COR-L47 (cell line): ENCODE measurements around the gene MEN1.
A peak's percentile ranks its signal among the peaks of the same experiment; 100 is the strongest.
"Not testable (repeated sequence)": the region's sequence is repeated elsewhere in the genome, so short reads cannot be mapped to it uniquely, and the experiment has no call there.

Experiments used
- DNase-seq: peaks from one replicate; lab custom pipeline; 2025; lab: John Stamatoyannopoulos, UW

Gene MEN1

DNA sequence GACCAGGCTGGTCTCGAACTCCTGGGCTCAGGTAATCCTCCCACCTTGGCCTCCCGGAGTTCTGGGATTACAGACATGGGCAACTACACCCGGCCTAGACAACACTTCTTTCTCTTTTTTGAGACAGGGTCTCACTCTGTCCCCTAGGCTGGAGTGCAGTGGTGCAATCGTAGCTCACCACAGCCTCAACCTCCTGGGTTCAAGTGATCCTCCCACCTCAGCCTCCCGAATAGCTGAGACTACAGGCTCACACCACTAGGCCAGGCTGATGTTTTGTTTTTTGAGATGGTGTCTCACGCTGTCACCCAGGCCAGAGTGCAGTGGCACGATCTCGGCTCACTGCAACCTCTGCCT, 35.4 kb upstream of the MEN1 start:
- not testable (repeated sequence) for DNase-seq

GRCh38 chr11:64845129-64845775, 34.9 kb upstream of the MEN1 start:
- DNase-seq: no peak

- DNase-seq: peak; percentile 80
Observed at GRCh38 chr11:64844330-64845128, 34.2 kb upstream of the MEN1 start, which contains the start of gene CDC42BPG. Gene CDC42BPG (minus strand): TSS chr11:64844653. CDS start chr11:64844569, 84 bp downstream.

DNA sequence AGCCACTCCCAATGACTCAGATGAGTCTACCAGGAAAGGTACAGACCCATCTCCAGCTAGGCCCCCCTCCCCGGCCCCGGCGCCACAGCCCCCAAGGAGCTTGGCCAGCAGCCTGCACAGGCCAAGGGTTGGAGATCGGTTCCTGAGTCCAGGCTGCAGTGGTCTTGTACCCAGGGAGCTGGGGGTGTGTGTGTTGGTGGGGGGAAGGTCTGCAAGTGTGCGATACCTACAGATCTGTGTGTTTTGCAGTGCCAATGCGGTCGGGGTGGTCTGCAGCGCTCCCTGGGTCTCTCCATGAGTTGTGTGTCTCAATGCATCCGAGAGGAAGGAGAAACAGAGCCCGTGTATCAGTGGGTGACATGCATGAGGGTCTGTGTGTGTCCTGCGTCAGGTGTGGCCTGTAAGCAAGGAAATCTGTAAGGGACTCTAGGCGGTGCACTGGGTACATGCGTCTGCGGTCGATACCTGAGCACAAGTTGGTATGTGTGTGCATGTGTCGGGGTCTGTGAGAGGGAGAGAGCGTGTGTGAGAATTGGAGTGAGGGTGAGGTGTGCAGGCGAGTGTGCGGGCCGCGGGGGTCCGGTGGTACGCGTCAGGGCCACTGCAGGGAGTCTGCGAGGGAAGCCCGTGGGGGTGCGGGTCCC, 33.5 kb upstream of the MEN1 start:
- no peak for DNase-seq

DNA sequence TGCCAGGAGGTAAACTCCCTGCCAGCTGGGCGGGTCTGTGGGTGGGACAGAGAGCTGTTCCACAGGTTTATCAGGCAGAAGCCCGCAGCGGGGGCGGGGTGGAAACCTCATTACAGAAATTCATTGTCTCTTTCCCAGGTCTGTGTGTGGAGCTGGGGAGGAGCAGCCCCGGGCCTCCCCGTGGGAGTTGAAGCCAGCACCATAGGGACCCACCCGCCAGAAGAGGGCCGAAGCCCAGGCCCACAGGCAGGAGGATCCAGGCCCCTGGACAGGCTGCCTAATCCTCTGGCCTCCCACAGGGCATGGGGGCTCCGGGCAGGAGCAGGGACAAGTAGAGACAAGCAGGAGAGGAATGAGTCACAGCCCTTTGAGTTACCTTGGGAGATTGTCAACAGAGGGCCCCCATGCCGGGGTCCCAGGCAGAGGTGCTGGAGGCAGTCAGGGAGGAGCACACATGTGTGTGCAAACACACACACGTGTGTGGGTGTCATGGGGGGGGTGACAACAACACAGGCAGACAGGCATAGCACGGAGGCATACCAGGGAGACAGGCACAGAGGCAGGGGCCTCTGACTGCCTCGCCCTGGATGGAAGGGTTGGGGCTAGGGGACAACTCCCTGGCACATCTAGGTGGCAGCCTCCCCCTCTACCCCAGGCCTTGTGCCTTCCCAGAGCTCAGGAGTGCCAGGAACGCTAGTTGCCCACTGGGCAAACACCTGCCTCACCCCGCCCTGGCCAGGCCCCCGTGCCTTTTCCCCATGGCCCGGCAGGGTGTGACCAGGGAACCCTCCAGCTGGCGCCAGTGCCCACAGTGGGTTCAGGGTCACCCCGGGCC, 32.7 kb upstream of the MEN1 start:
- DNase-seq: peak; percentile 47

GRCh38 chr11:64842366-64842759, 32.0 kb upstream of the MEN1 start:
- no peak for DNase-seq

DNA sequence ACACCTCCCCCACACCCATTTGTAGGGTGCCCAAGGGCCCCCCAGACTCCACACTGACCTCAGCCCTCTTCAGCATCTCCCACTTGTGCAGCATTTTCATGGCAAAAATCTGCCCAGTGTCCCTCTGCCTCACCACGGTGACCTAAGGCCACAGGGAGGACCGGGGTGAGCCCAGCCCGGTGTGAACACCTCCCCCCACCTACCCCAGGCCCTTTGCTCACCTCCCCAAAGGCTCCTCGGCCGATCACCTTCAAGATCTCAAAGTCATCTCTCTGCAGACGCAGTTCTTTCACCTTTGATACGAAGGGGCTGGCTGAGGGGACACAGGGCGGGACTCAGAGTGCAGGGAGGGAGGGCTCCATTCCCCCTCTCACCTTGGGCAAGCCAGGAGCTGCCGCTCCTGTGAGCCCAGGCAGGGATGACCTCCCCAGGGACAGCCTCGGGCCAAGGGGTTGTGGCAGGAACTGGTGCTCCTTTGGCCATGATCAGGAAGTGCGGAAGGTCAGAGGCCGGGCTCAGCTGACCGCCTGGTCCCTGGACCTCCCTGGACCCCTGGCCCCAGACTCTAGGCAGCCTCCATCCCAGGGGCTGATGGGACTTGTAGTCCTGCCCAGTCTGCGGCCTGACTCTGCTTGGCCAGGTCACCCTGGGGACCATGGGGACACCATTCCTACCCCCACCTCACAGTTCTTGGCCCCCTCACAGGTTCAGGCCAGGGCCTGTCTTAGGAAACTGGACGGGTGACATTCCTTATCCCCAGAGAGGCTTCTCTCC, 31.4 kb upstream of the MEN1 start:
- DNase-seq: no peak

DNA sequence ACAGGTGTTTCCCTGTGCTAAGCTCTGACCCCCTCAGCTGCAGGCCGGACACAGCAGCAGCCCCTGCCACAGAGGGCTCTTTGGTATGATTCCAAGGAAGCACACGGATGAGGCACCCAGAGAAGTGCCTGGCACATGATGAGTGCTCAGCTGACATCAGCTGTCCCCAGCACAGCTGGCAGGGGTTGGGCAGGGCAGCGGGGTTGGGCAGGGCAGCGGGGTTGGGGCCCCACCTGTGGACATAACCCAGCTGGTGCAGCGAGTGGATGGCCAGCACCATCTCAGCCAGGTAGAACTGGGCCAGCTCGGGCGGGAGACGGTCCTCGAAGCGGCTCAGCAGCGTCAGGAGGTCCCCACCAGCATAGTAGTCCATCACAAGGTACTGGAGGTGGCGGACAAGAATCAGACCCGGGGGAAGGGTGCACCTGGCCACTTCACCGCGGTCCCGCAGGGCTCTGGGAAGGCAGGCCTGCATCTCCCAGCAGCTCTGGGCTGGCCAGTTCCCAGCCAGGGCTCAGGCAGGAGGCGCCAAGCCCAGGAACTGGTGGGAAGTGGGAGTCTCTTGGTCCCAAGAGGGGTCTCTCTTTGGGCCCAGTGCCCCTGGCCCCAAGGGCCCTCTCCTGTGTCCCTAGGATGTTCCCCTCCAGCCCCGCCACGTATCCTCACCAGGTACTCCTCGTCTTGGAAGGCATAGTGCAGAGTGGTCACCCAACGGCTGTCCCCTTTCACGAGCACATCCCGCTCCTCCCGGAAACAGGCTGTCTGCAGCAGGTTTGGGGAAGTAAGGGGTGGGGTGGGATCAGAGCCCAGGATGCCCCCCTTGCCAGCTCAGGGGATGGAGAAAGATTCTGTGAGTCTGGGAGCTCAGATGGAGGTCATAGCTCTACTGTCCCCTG, 29.8 kb upstream of the MEN1 start:
- DNase-seq: no peak

DNA sequence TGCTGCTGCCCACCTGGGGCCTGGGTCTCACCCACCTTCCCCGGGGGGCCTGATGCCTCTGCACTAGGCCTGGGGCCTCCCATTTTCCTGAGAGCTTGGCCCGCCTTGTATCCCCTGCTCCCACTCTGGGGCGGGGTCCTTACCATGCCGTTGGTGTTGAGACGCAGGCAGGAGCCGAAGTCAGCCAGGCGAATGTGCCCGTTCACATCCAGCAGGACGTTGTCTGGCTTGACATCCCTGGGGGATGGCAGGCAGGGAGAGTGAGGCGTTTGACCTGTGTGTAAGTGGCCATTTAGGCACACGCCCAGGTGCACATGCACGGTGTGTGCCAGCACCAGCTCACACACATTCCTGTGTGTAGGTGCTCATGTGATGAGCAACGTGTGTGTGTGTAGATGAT, 29.0 kb upstream of the MEN1 start:
- DNase-seq: no peak

GRCh38 chr11:64838600-64839334, 28.4 kb upstream of the MEN1 start:
- DNase-seq: no peak

- no peak for DNase-seq
Observed at GRCh38 chr11:64837887-64838351, 27.6 kb upstream of the MEN1 start.

DNA sequence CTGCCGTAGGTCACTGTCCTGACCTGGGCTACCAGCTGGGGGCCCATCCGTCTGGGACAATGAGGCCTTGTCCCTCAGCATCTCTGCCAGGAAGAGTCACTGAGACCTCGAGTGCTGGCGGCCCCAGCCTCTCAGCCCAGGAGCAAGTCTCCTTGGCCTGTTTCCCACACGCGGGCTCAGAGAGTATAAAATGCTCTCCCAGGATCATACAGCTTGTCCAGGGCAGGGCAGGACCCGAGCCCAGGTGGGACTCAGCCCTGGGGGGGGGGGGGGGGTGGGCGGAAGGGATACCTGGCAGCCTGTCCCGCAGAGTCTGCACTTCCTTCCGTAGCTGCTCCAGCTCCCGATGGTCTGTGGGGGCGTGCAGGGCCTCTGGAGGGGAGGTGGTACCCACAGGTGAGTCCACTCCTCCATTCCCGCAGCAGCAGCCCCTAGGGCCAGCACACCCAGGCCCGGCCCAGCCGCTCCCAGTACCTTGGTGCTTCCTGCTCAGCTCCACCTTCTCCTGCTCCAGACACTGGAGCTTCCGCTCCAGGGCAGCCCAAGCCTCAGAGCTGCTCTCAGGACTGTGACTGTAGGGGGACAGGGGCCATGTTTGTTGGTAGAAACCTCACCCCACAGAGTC, 26.2 kb upstream of the MEN1 start:
- DNase-seq: no peak

DNA sequence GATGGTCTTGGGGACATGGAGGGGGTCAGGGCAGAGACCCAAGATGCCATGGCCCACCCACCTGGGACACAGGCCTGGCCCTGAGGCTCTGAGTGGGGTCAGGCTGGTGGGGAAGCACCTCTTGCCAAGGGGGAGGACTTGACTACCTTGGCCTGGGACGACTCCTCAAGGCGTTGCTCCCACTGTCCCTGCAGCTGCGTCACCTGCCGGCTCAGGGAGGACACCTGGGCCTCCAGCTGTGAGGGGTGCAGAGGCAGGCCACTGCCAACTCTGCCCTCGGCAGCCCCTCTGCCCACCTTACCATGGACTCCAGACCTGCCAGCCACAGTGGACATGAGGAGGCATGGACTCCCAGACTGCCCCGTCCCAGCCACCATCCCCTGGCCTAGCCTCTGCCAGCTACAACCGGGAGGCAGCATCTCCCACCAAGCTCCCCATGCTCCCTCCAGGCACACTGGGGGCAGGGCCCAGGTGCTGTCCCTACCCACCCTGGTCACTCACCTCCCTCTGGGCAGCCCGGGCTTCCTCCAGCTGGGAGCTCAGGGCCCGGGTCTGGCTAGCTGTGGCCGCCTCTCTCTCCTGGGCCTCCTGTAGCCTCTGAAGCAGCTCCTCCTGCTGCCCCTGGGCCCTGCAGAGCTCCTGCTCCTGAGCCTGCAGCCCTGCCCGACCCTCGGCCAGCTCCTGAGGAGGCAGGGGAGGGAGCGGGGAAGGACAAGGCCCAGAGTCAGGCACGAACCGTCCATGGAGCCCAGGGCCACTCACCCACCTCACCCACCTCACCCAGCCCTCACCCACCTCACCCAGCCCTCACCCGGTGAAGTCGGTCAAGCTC, 25.5 kb upstream of the MEN1 start:
- DNase-seq: no peak

GRCh38 chr11:64834723-64835615, 24.6 kb upstream of the MEN1 start:
- no peak for DNase-seq

- DNase-seq: no peak
Observed at GRCh38 chr11:64834031-64834722, 23.8 kb upstream of the MEN1 start.

DNA sequence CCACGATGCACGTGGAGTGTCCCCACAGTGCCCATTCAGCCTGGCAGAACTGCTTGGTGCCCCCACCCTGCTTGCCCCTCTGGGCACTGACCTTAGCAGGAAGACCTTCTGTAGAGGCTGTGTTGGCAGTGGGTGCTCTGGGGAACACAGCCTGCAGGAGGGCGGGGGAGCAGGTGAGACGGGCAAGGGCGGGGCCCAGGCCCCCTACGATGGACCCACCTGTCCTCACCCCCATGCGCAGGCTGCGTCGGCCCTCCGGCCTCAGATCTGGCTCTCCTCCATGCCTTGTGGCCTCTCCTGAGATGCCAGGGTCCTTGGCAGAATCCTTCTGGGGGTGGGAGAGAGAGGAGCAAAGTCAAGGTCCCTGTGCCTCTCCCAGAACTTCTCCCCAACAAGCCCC, 23.2 kb upstream of the MEN1 start:
- no peak for DNase-seq

DNA sequence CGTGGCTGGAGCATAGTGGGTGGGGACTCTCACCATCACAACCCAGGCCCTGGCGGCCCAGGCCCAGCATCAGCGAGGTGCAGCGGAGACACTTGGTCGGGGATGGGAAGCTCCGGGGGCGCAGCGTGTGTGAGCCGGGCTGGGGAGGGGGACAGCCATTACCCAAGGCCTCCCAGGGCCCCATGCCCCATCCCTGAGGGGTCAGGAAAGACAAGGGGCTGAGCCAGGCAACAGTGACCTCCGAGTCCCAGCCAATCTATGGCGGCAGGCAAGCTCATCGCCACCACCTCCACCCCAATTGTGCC, 22.8 kb upstream of the MEN1 start:
- no peak for DNase-seq
